ENCODE results near the gene MB21D2.

DNA sequence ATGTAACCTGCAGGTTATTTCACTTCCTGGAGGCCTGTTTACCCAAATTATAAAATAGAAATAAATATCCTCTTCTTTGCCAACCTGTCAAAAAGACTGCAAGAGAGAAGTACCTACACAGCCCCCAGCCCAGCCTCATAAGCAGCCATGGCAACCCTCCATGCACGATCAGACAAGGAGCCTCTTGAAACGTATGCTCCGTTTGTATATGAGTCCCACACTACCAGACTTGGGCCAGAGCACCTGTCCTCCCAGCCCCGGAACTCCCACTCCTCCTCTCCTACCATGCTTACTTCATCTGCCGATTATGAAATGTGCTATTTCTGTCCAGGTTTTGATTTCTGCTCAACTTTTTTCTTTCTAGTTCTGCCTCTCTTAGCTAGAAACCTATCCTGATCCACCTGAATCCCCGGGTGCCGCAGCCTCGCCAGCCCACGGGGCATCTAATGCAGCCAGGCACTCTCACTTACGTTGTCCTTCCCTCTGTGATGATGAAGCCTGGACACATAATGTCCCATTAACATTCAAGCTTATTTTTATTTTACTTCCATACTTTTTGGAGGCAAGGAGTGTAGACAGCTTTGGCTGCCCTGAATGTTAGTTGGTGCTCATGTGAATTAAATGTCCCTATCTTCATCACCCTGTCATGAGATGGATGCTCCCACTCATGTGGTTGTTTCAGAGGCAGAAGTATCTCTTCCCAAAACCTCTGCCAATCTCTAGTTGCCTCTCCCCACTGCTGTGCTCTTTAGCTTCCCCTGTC lies 73.8 kb downstream of the MB21D2 start:
- TF ChIP-seq, protein P1, sequence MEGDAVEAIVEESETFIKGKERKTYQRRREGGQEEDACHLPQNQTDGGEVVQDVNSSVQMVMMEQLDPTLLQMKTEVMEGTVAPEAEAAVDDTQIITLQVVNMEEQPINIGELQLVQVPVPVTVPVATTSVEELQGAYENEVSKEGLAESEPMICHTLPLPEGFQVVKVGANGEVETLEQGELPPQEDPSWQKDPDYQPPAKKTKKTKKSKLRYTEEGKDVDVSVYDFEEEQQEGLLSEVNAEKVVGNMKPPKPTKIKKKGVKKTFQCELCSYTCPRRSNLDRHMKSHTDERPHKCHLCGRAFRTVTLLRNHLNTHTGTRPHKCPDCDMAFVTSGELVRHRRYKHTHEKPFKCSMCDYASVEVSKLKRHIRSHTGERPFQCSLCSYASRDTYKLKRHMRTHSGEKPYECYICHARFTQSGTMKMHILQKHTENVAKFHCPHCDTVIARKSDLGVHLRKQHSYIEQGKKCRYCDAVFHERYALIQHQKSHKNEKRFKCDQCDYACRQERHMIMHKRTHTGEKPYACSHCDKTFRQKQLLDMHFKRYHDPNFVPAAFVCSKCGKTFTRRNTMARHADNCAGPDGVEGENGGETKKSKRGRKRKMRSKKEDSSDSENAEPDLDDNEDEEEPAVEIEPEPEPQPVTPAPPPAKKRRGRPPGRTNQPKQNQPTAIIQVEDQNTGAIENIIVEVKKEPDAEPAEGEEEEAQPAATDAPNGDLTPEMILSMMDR (IDR thresholded peaks at IDR 0.05 in 2 of 3, conservative IDR thresholded peaks at IDR 0.05 in 1 of 3; ENCODE audit: borderline replicate concordance in 1 of 3, insufficient read depth in 1 of 3, low read depth in 2 of 3, low read length in 2 of 3): no peak
- TF ChIP-seq, protein P2, sequence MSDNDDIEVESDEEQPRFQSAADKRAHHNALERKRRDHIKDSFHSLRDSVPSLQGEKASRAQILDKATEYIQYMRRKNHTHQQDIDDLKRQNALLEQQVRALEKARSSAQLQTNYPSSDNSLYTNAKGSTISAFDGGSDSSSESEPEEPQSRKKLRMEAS (IDR thresholded peaks at IDR 0.05): no peak
- no peak for TF ChIP-seq EZH2phosphoT487 (IDR thresholded peaks at IDR 0.05; ENCODE audit: borderline replicate concordance)
- TF ChIP-seq POLR2AphosphoS5 (IDR thresholded peaks at IDR 0.05; ENCODE audit: low read depth, low read length): no peak

Measured in HCT116 (cell line).